ENCODE measurements around the gene STARD7. TPM values are rescaled to one million over a fixed set of nuclear protein-coding genes. Genes with fewer than 3 reads are reported as not detected.
"Not testable (repeated sequence)": the region's sequence is repeated elsewhere in the genome, so short reads cannot be mapped to it uniquely, and the experiment has no call there.

STARD7 gene
- total RNA-seq, 1 donor from 2014 or later = 66.1 TPM

DNA sequence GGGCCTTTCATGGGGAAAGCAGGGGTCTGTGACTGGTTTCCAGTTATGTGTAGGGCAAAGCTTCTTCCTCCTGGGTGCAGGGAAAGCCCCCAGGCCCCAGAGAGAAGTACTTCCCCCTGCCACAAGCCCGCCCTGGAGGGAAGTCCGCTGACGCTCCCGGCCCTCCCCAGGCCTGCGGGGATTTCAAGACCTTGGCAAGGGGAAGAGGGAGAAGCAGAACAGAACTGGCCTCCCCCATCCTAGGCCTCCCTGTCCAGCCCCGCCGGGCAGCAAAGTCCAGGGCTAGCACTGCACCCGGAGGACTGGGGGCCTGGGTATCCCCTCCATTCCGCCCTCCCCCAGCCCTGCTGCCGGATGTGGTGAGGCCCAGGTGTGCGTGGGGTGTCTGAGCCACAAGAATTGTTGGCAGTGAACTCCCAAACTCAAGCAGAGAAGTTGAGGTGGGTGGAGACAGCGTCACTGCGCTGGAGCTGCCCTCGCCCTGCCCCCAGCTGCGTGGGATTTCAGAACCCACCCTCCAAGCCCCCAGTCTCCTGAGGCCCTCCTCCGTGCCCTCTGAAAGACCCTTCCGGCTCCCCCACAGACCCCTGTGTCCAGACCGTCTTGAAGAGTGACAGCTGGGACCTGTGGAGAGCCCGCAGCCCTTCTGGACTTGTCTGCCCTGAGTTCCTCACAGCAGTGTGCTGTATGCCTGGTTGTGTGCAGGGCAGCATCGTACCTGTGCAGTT lies 62.3 kb downstream of the STARD7 start:
- ATAC-seq = peak; percentile 3

- no peak for ATAC-seq
Observed at GRCh38 chr2:96145848-96146152, 62.8 kb downstream of the STARD7 start.

GRCh38 chr2:96145036-96145847 lies 63.4 kb downstream of the STARD7 start, which contains the start of gene DUSP2:
Gene DUSP2 (minus strand): TSS chr2:96145440. CDS start chr2:96145354, 86 bp downstream.
- peak; percentile 72 for ATAC-seq

- ATAC-seq = peak; percentile 17
Observed at GRCh38 chr2:96144481-96145035, 64.1 kb downstream of the STARD7 start.

GRCh38 chr2:96143848-96144480 lies 64.7 kb downstream of the STARD7 start:
- ATAC-seq = peak; percentile 22

GRCh38 chr2:96143231-96143847 lies 65.3 kb downstream of the STARD7 start:
- no peak for ATAC-seq

DNA sequence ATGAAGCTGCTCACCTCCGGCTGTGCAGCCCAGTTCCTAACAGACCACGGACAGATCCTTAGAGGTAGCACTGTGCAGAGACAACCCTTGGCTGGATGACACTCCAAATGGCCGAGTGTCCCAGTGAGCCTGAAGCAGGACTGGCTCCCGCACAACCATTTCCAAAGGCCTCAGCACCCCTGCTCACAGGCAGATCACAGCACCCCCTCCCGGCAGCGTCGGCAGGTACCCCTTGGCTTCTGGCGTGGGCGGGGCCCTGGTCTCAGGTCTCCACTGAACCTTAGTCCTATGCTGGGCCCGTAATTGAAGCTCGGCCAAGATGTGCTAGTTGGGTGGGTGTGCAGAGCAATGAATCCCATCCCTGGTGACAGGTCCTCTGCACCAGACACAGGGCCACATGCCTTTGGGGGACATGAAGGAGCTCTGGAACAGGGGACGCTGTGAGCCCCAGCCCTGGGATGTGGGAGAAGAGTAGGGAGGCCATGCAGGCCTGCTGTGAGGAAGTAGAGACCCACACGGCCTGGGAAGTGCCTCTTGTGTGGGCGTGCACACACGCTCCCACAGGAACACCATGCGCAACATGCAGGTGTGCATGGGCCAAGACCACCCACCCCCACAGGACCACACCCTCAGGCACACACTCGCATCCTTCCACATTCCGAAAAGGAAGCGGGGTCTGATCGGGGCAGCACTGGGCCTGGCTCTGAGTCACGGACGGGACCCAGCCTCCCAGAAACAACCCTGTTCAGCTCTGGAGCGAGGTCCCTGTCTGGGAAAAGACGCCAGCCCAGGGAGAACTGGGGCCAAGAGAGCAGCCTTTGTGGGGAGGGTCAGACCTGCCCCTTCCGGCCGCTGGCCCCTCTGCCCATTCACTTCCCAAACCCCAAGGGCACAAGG lies 66.2 kb downstream of the STARD7 start:
- no peak for ATAC-seq

- not testable (repeated sequence) for ATAC-seq
Observed at GRCh38 chr2:96141624-96141967, 67.0 kb downstream of the STARD7 start.

- ATAC-seq = no peak
Observed at GRCh38 chr2:96140941-96141623, 67.5 kb downstream of the STARD7 start.

DNA sequence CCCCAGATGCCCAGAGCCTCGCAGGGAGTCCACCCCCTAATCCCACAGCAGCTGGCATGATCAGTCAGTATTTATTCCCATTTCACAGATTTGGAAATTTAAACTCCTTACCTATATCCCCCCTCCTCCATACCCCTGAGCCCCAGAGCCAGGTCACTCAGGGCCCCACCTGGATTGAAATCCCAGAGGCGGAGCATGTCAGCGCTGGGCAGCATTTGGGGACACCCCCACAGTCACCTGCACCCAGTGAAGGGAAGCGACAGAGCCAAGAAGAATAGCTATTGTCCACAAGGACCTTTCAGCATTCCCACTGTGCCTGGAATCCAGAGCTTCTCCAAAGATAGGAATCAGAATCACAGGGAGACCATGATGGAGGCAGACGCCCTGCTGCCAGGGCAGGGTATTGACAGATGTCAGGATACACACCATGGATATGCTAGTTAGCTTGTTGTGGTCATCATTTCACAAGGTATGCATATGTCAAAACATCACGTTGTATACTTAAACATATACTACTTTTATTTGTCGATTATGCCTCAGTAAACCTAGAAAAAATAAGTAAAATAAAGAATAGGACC lies 69.4 kb downstream of the STARD7 start:
- ATAC-seq = no peak

GRCh38 chr2:96138179-96139145 lies 70.2 kb downstream of the STARD7 start, which contains the start of gene ASTL:
Gene ASTL (minus strand): TSS chr2:96138502. CDS start chr2:96138436, 66 bp downstream.
- ATAC-seq = peak; percentile 92

DNA sequence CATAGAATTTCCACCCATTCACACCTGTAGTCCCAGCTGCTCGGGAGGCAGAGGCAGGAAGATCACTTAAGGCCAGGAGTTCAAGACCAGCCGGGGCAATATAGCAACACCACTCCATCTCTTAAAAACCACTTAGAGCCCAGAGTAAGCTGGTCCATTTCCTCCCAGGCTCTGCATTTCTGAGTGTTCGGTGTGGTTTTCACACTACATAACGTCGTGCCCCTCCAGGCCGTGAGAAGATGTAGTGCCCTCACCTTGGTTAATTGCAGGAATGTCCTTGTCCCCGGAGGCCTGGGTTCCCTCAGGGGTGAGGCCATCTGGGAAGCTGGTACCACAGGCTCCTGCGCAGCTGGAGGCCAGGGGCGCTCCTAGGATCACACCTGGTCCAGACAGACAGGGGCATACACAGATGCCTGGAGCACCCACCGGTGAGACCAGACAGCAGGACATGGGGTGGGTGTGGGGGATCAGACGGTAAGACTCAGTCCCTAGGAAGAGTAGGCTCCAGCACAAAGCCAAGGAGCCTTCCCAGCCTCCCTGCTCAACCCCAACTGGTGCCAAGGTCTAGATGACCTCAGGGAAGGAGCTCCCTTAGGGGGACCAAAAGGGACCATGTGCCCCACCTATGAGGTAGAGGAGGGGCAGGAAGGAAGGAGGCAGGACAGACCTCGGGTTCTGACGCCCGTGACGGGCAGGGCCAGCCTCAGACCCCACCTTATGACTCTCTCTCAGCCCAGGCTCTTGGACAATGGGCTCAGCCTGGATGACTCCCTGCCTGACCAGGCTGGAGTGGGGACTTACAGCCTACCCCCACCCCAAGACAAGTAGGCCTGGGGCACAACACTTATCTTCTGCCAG lies 71.1 kb downstream of the STARD7 start:
- ATAC-seq = peak; percentile 51

DNA sequence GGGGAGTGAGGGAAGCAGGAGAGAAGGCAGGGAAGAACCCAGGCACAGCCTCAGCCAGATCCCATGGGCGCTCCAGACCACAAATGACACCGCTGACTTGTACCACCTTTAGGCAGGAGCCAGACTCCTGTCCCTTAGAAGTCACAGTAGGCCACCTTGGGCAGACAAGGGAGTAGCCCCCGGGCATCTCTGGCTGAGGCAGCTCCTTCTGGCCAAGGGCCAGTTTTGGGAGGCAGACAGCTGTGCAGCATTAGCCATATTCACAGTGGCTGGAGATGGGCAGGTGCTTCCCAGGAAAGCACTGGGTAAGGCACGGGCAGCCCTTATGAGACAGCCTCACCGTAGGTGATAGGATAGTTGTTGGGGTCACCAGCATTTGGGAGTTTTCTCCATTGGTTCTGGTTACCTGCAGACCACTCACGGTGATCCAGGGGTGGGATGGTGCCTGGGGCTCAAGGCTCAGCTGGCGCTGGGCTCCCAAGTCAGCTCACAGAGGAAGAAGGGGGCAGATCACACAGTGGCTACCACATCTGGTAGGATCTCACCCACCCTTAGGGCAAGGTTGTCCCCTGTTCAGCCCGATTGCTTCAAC lies 72.4 kb downstream of the STARD7 start:
- ATAC-seq = no peak

DNA sequence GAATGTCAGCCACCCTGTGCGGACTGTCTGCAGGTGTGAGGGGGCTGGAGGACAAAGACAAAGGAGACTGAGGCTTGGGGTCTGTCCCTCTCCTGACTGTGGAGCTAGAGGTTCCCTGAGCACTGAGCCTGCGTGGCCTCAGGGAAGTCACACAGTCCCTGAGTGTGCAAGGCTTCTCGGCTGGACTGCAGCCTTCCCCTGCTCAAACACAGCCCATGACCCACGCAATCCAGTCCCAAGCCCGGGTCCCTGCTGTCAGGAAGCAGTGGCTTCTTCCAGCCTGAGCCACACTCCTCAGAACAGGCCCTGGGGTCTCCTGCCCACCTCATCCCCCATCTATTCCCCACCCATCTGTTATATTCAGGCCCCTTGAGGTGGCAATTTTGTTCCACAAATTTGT lies 73.0 kb downstream of the STARD7 start:
- no peak for ATAC-seq

- ATAC-seq = no peak
Observed at GRCh38 chr2:96135171-96135570, 73.5 kb downstream of the STARD7 start.
